ENCODE data around the gene CLSTN2.

Gene CLSTN2

DNA sequence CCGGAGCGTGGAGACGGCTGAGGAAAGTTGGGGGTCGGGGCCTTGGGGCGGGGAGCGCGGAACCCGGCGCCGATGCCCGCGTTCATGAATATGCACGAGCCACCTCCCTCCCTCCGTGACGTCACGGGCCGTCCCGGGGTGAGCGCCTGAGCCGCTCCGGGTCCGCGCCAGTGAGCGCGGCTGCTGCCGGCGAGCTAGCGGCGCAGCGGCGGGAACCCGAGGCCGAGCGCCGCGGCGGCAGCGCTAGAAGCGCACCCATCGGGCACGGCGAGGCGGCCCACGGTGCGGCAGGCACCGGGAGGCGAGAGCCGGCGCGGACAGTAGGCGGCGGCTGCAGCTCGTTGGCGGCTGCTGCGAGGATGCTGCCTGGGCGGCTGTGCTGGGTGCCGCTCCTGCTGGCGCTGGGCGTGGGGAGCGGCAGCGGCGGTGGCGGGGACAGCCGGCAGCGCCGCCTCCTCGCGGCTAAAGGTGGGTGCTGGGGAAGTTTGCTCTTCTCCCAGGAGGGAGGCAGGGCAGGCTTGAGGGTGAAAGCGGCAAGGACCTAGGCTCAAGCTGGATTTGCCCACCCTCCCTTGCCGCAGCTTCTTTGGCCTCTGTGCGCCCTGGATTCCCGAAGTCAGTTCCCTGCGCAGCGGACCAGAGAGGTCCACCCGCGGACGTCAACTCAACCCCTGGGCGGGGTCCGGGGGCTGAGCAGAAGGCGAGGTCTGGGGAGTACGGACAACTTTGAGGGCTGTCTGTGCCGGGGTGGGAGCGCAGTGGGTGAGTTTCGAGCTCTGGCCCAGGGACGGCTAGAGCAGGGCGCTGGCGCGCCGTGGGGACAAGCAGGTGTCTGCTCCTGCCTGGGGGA, at the start of gene CLSTN2:
TSS of gene CLSTN2 (plus strand) at position 170 of the 850 bp plus-strand sequence.
- peak; percentile 20 for DNase-seq (ENCODE audit: low read depth)

DNA sequence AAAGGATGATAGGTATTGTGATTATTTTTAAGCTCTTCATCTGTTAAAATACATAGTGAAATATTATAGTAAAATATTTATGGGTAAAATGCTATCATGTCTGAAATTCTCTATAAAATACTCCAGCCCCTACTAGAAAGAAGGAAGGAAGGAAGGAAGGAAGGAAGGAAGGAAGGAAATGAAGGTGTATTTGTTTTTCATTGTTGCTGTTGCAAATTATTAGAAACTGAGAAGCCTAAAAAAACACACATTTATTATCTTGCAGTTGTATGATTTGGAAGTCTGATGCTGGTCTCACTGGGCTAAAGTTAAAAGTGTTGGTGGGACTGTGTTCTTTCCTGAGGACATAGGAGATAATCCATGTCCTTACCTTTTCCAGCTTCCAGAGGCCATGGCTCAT, 47.6 kb upstream of the CLSTN2 start:
- DNase-seq (ENCODE audit: low read depth) = no peak

DNA sequence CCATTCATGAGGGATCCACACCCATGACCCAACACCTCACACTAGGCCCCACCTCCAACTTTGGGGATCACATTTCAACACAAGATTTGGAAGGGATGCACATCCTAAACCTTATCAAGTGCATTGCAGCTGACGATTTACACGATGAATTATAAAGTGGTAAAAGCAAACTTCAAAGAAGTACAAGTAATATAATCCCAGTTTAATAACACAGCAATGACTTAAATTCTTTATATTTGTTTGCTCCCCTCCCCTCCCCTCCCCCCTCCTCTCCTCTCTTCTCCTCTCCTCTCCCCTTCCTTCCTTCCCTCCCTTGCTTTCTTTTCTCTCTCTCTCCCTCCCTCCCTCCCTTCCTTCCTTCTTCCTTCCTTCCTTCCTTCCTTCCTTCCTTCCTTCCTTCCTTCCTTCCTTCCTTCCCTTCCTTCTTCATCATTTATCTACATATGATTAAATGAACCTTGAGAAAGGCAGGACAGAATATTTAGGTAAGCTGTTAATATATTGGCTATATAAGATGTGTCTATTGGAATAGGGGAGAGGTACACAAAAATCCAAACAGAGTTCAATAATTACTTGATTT, 46.3 kb upstream of the CLSTN2 start:
- DNase-seq (ENCODE audit: low read depth) = no peak

DNA sequence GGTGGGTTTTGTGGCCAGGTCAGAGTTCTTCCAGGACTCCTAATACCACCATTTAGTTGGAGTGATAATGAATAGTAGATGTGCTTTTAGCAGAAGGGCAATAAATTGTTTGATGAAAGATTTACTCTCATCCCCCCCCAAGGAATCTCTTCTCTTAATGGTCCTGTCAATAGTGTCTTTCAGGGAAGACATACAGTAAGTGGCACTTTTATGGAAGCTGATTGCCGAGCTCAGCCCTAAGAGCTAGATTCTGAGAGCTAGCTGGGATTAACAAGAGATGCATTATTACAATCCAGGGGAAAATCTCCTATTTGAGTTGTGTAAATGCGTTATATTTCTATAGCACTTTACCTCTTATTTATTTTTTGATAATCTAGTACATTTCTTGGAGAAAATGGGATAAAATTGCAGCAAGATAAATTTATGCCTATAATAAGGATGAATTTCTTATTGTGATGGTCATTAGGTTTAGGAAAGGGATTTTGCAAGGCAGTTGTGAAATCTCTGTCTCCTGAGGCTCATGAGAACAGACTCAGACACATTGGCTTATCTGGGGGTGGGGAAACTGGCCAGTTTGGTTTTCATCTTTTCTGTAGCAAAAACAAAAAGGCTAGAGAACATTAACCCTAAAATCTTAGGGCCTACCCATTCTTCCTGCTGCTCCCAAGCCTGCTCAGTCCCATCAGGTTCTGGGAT, 41.6 kb upstream of the CLSTN2 start:
- peak; percentile 23 for DNase-seq (ENCODE audit: low read depth)

DNA sequence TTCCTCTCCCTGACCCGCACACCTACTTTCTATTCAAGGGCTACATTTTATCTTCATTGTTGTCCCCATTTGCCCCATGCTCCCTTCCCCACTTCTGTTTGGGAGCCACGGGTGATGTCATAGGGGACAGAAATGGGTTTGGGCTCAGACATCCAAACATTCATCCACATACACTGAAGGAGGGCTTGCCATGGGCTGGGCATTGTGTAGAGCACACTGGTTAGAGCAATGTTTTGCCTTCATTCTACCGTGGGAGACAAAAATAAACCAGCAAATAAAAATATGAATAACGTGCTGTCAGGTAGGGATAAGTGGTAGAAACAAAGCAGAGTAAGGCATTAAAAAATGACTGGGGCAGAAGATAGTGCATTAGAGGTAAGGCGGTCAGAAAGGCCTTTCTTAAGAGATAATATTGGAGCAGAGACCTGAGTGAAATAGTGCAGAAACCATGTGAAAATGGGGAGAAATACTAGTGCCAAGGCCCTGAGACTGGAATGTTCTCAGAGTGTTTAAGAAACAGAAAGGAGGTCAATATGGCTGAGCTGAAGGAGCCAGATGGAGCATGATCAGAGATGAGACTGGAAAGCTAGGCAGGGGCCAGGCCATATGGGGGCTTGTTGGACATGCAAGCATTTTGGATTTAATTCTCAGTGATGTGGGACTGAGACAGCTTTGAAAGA, 40.9 kb upstream of the CLSTN2 start:
- DNase-seq (ENCODE audit: low read depth) = no peak

DNA sequence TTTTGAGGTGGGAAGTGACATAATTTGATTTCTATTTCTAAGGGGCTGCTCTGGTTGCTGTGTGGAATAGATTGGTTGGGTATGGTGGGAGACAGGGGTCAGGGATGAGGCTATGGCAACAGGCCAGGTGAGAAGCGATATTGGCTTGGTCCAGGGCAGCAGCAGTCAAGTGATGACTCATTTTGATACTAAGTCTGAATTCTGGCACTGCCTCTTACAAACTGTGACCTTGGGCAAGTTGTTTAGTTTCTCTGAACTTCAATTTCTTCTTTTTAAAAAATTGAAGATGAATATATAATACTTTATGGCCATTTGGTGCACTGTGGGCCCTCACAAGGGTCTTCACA, 40.4 kb upstream of the CLSTN2 start:
- no peak for DNase-seq (ENCODE audit: low read depth)

DNA sequence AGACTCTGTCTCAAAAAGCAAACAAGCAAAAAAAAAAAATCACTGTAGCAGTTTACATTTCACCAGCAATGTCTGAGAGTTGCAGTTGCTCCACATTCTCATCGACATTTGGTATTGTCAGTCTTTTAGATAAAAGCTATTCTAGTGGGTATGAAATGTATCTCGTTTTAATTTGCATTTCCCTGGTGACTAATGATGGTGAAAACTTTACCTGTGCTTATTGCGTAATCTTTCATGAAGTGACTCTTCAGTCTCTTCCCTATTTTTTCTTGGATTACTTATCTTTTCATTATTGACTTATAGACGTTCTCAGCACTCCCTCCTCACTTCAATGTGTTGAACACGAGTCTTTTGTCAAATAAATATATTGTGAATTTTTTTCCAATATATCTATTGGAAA, 37.2 kb upstream of the CLSTN2 start:
- no peak for DNase-seq (ENCODE audit: low read depth)

DNA sequence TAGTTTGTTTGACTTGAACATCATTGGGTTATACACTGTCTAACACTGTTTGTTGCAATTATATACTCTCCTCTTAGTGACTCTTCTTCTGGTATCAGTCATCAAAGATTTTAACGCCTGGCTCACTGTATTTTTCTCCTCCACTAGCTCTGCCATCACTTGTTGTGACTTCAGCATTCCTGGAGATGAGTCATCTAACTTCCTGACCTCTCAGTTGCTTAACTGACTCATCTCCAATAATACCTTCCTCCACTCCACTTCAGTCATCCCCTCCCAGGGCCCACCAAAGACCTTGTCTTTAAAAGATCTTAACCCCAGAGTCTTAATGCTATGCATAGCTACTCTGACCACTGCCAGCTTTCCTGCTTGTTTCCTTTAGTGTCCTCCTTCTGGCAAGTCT, 28.6 kb upstream of the CLSTN2 start:
- peak; percentile 17 for DNase-seq (ENCODE audit: low read depth)

DNA sequence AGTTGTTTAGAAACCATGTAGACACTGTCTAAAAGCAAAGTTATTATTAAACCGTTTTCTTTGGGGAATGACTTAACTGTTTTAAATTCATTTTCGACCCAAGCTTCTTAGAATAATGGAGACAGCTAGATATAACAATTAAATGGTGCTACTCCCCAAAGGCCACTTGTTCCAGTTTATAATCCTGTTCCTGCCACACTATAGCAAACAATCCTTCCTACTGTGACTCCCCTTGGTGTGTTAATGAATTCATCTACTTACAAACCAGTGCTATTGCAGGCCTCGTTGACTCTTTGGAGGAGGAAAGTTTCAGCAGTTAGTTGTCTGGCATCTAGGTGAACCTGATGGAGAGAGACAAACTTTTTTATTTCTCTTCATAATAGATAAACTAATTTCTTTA, 25.2 kb upstream of the CLSTN2 start:
- no peak for DNase-seq (ENCODE audit: low read depth)

DNA sequence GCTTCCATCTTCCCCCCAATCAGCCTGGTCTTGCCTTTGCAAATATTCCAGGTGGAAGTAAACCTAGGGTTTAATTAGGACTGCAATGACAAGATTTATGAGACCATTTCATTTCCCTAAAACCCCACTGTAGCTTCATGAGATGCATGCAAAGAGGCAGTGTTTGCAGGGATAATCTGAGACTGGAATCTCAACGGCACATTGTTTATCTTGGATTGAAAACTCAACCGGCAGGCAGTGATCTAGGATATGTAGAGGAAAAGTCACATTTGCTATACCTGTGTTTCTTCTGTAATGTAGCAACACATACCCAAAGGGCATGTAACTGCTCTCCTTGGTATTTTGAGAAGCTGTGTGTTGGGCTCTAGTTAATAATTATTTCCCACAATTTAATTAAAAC, 18.7 kb upstream of the CLSTN2 start:
- no peak for DNase-seq (ENCODE audit: low read depth)

DNA sequence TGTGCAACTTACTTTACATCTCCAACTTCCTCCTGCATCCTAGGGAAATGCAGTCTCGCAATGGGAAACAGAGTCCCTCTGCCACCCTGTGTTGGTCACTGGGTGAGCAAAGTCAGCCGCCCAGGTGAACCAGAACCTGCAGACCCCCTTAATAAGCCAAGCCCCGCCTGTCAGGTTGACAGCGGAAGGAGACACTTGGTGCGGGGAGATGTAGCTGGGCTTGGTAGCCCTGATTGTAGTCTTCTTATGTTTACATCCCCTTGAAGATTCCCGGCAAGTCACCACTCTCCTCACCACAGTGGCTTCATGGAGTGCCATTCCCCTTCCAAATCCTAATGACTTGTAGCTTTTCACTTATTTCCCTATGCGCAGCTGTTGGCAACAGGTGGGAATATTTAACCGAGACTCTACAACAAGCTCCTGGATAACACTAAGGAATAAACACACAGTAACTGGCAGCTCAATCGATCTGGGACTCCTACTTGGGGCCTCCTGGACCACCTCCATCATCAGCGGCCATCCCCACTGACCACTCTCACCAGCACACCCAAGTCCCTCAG, 17.7 kb upstream of the CLSTN2 start:
- DNase-seq (ENCODE audit: low read depth) = no peak

DNA sequence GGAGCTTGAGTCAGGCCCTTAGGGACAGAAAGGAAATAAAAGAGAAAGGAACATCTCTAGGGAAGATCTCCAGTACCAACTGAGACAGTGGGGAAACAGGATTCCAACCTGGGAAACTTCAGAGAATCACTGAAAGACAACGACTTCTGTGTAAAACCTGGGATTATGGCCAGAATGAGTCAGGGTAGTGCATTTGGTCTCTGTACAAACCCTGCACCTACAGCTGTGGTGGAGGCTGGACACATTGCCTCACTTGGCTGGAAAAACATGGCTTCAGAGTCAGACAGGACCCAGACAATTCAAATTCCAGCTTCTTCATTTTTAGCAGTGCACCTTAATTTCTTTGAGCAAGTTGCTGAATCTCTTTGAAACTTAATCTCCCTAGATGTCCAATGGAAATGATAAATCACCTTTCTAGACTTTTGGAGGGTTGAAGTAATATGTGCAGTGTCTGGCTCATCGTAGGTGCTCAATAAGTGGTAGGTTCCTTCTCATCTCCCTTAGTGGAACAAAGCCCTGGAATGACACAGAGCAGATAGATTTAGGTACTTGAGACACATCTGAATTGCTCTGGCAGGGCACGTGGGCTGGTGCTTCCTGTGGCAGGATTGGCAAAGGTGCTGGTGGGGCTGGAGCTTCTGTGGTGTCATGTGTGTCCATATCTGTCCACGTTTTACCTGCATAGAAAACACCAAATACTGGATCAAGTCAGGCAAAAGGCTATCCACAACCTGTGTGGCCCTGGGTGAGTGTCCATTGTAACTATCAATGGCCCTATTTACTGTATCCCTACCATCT, 6.1 kb upstream of the CLSTN2 start:
- DNase-seq (ENCODE audit: low read depth) = no peak

DNA sequence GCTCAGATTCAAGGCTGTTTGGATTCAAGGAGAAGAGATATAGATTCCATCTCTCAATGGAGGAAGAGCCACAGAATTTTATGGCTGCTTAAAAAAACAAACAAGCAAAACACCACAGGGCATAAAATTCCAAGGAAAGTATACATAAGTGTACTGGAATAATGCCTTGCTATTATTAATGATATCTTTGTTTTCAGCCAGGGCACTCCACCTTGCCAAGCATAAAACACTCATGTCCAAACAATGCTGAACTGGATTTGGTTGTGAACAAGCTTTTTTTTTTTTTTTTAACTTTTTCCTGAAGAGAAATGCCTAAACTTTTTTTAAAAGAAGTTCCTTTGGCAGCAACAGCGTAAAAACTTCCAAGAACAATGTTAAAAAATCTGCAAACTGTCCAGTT, 4.8 kb upstream of the CLSTN2 start:
- no peak for DNase-seq (ENCODE audit: low read depth)

DNA sequence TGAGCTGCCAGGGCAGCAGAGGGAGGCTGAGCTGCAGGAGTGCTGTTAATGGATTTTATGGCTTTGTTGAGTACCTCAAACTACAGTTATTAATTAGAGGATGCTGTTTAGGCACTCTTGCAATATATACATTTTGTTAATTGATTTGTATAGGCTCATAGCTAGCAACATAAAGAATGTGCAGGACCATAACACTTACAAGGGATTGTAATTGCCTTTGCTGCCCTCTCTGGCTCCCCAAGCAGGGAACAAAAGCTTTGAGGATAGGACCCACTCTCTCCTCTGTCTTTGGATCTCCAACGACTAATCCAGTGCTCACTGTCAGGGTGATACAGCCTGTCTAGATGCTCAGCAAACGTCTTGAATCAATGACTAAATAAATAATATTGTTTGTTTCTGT, 1.2 kb upstream of the CLSTN2 start:
- no peak for DNase-seq (ENCODE audit: low read depth)

DNA sequence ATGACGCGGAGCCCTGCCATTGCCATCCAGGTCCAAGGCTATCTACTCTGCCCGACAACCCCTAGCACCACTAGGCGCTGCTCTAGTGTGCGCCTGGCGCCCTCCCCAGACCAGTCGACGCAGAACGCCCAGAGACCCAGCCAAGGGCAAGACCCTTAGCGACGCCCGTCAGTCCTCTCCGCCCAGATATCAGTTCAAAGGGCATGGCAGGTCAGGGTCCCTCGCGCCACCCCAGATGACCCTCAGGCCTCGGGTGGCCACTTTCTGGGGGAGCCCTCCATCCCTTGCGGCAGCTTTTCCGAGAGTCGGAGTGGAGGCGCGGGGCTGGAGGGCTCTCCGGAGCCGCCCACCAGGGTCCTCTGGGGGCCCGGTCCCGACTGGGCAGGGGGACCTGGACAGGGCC, 371 bp upstream of the CLSTN2 start:
- DNase-seq (ENCODE audit: low read depth) = no peak

DNA sequence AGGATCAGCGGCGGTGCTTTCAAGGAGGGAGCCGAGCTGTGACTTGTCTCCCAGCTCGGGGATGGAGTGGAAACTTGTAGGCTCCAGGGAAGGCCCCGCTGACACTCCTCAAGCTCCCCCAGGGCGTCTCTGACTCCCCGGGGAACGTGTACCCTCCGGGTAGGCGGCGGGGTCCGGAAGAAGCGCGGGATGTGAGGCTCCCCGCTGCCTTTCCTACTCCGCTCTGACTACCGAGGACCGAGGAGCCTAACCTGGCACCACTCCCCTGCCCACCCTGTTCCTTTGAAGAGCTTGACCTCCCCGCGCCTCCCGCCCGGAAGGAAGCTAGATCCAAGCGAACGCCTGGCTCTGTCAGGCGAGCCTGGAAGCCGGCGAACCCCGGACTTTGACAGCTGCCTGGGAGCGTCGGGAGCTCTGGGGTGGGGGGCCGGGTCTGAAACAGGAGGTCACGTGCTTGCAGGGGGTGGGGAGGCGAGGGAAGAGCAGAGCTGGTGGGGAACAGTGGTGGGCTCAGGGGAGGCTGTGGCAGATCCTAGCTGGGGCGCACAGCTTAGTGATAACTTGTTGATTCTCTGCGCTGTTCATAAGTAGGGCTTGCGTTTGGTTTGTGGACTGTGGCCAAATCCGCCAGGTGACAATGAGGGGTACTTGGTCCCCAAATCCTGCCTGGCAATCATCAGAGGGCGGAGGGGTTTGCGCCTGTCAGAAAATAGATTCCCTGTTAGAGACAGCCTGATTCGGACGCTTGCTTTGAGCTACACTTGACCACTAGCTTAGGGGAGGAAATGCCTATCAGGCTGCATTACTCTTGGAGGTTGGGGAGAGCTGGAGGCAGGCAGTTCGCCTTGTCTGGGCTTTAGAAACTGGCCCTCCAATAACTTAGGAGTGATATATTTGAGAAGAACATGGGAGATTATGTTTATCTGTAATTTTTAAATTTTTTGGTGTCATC, 1.2 kb downstream of the CLSTN2 start:
- DNase-seq (ENCODE audit: low read depth) = no peak

DNA sequence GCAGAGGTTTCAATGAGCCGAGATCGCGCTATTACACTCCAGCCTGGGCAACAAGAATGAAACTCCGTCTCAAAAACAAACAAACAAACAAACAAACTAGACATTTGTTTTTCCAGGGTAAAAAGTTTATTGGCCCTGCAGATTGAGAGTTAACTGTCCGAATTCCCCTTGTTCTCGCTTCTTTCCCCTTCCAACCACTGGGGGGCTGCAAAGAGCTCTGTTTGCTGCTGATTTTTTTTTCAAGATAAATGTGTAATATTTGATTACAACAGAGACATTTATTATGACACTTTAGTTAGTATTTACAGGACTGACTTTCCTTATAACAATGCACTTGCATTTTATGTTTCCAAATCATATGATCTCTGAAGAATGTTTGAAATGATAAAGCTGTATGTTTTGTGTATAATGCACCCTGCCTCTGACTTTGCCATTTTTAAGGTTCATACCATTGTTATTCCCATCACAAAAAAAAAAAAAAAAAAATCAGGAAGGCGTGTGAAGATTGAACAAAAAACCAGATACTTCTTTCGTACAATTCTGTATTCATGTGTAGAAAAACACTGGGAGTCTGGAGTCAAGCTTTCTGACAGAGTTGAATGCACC, 2.8 kb downstream of the CLSTN2 start:
- peak; percentile 36 for DNase-seq (ENCODE audit: low read depth)

DNA sequence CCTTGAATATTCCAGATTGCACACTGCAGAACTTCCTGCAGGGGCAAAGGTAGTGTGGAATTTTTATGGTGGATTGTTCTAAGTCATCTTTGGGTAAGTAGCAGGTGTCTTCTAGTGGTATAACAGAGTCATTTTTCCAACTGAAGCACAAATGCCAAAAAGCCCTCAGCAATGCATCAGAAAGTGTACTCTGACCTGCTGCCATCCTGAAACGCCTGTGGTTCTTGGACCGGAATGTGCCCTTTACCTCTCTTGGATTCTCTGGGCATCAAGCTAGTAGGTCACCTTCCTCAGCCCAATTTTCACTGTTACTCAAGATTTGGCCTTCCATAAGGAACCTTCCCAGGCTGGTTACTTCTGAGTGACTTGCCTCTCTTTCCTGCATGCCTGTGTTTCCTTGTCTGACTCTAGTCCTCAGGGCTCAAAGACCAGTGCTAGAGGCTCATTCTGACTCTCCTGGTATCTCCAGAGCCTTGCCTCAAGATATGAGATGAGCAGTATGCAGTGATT, 4.8 kb downstream of the CLSTN2 start:
- no peak for DNase-seq (ENCODE audit: low read depth)

DNA sequence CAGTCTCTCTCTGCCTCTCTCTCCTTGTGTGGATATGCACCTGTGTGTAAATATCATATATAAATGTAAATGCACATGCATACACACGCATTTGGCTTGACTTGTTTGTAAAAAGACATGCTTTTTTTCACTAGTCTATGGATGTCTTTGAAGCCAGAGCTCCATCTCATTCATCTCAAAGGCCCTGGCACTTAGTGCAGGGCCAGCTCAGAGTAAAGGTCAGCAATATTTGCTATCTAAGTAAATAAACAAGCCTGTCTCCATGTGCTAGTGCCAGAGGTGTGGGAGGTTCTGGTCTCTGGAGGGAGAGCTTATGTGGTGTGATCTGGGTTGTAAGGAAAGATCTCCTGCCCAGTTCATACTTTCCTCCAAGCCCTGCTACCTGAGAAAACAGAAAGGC, 5.6 kb downstream of the CLSTN2 start:
- DNase-seq (ENCODE audit: low read depth) = no peak

DNA sequence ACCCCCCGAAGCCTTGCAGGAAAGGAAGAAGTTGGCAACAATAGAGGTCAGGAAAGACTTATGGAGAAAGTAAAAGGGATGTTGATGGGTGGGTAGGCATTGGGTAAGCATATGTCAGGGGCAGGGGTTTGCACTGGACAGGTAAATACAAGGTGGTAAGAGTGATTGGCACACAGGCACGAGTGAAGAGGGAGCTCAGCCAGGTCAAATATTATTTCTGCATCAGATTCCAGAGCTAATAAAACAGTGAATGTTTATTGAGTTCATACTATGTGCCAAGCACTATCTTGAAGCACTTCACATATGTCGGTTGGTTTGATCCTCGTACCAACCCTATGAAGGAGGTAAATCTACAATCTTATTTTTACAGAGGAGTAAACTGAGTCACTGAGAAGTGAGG, 6.6 kb downstream of the CLSTN2 start:
- no peak for DNase-seq (ENCODE audit: low read depth)

Measured in stromal cell of bone marrow (primary cell).